ENCODE results near the gene IGF2BP2. TPM values are rescaled to one million over a fixed set of nuclear protein-coding genes. Genes with fewer than 3 reads are reported as not detected.
"Not testable (repeated sequence)": the region's sequence is repeated elsewhere in the genome, so short reads cannot be mapped to it uniquely, and the experiment has no call there.

The IGF2BP2 gene
- total RNA-seq, 1 donor from 2014 or later, result 57.6 TPM

GRCh38 chr3:185842241-185842640, 17.4 kb upstream of the IGF2BP2 start:
- no peak for DNase-seq (ENCODE audit: low read depth)
- H3K4me3 ChIP-seq (ENCODE audit: low read depth, low read length), result no peak overlapping the region
- TF ChIP-seq, protein P1, sequence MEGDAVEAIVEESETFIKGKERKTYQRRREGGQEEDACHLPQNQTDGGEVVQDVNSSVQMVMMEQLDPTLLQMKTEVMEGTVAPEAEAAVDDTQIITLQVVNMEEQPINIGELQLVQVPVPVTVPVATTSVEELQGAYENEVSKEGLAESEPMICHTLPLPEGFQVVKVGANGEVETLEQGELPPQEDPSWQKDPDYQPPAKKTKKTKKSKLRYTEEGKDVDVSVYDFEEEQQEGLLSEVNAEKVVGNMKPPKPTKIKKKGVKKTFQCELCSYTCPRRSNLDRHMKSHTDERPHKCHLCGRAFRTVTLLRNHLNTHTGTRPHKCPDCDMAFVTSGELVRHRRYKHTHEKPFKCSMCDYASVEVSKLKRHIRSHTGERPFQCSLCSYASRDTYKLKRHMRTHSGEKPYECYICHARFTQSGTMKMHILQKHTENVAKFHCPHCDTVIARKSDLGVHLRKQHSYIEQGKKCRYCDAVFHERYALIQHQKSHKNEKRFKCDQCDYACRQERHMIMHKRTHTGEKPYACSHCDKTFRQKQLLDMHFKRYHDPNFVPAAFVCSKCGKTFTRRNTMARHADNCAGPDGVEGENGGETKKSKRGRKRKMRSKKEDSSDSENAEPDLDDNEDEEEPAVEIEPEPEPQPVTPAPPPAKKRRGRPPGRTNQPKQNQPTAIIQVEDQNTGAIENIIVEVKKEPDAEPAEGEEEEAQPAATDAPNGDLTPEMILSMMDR (conservative IDR thresholded peaks at IDR 0.05; ENCODE audit: low read depth, low read length), result no peak

- not testable (repeated sequence) for H3K4me3 ChIP-seq (ENCODE audit: low read depth, low read length); DNase-seq (ENCODE audit: low read depth)
Measured at GRCh38 chr3:185838417-185838989, 13.7 kb upstream of the IGF2BP2 start.

DNA sequence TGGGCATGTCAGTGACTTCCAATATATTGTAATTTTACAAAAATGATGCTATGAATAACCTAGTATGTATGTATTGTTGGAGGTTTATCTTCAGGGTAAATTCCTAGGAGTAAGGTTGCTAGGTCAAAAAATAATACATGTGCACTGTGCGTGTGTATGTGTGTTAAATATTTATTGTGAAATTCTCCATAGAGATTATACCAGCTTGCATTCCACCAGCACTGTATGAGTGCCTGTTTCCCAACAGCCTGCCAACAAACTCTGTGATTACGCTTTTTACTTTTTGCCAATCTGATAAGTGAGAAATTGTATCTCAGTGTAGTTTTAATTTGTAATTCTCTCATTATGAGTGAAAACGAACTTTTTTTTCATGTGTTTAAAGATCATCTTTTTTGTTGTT, 12.6 kb upstream of the IGF2BP2 start:
- TF ChIP-seq, protein P1 (conservative IDR thresholded peaks at IDR 0.05; ENCODE audit: low read depth, low read length), result no peak
- no peak overlapping the region for H3K4me3 ChIP-seq (ENCODE audit: low read depth, low read length)

DNA sequence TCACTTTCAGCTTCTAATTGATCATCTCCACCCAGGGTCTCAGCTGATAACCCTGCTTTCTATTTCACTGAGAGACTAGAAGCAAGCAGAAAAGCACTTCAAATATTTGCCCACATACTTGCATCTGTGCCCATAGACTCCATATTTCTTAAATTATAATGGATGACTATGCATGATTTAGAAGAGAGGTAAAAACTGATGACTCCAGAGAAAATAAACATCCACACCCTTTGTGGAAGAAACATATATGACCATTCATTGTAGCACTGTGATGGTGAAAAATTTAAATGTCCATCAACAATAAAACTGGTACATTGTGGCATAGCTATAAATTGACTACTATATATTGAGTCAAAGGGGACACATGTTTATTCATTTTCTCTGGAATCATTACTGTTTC, 7.1 kb upstream of the IGF2BP2 start:
- no peak for DNase-seq (ENCODE audit: low read depth)
- TF ChIP-seq, protein P1 (conservative IDR thresholded peaks at IDR 0.05; ENCODE audit: low read depth, low read length), result no peak
- H3K4me3 ChIP-seq (ENCODE audit: low read depth, low read length), result no peak overlapping the region

More for the DNA sequence above, 12.6 kb upstream of the IGF2BP2 start:
- no peak for DNase-seq (ENCODE audit: low read depth)

DNA sequence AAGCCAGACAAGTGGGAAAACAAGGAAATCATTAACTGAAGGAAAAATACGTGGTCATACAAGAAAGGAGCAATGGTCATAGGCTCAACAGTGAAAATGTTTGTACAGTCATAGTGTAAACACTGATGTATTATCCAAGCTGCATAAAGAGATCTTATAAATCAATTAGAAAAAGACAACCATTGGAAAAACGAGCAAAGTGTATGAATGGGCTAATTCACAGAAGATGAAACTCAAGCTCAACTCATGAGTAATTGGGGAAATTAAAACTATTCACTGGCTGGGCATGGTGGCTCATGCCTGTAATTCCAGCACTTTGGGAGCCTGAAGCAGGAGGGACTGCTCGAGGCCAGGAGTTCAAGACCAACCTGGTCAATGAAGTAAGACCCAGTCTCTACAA, 6.4 kb upstream of the IGF2BP2 start:
- no peak overlapping the region for H3K4me3 ChIP-seq (ENCODE audit: low read depth, low read length)
- no peak for DNase-seq (ENCODE audit: low read depth)
- TF ChIP-seq, protein P1 (conservative IDR thresholded peaks at IDR 0.05; ENCODE audit: low read depth, low read length), result no peak

- TF ChIP-seq, protein P1 (conservative IDR thresholded peaks at IDR 0.05; ENCODE audit: low read depth, low read length), result no peak
- H3K4me3 ChIP-seq (ENCODE audit: low read depth, low read length), result no peak overlapping the region
- no peak for DNase-seq (ENCODE audit: low read depth)
Measured at GRCh38 chr3:185830018-185830797, 5.4 kb upstream of the IGF2BP2 start.

- no peak for DNase-seq (ENCODE audit: low read depth)
- TF ChIP-seq, protein P1 (conservative IDR thresholded peaks at IDR 0.05; ENCODE audit: low read depth, low read length), result no peak
- H3K4me3 ChIP-seq (ENCODE audit: low read depth, low read length), result no peak overlapping the region
Measured at GRCh38 chr3:185828755-185829154, 3.9 kb upstream of the IGF2BP2 start.
